Measurements from ENCODE around the gene TNFRSF19. TPM values are rescaled to one million over a fixed set of nuclear protein-coding genes. Genes with fewer than 3 reads are reported as not detected.
A peak's percentile ranks its signal among the peaks of the same experiment; 100 is the strongest.

TNFRSF19 gene
- total and polyA plus RNA-seq, 2 of the 13 experiments (the other 11 are each of a cell fraction or from before 2014, with no cell fraction given), result 75.3 to 77.7 TPM

DNA sequence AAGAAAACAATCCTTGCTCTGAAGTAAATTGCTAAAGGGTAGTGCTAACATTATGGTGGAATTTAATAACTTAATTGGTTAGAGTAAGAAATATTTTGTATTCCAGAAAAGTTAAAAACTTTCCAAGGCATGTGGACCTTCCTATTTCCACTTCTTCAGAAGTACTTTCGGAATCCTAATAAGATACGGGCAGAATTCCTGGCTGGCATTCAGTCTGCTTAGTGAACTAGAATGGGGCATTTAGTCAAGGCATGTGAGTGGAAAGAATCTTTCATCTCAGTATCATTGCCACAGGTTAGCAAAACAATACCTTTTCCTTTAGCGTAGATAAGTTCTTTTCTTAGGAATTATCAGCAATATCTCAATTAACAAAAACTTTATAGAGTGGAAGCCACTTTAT lies 85.1 kb downstream of the TNFRSF19 start:
- Histone ChIP-seq H3K36me3 (replicated peaks in 1 of 2; ENCODE audit: control insufficient read depth in 1 of 2, insufficient read depth in 2 of 2, low read length in 2 of 2) (peaks cover 11 to 17% of the 10 kb centered on the region in 2 experiments), H3K4me1 (ENCODE audit: insufficient read depth, low read length) (peaks cover 79% of the 10 kb centered on the region), H3K9me3 (ENCODE audit: low read length) (no peaks in the 10 kb centered on the region), H2AFZ (ENCODE audit: low read length) (no peak overlapping the region), H3K79me2 (ENCODE audit: insufficient read depth, low read length) (peaks cover 57% of the 10 kb centered on the region), H4K20me1 (ENCODE audit: insufficient read depth, low read length) (no peaks in the 10 kb centered on the region), H3K27ac (ENCODE audit: extremely low read length, insufficient read depth, low read length) (peak overlapping the region; percentile 77), H3K27me3 (ENCODE audit: control insufficient read depth in 1 of 2, insufficient read depth in 2 of 2, low read length in 2 of 2) (no peaks in the 10 kb centered on the region), H3K9ac (ENCODE audit: insufficient read depth, low read depth, low read length) (no peak overlapping the region), H3K4me3 (replicated peaks in 1 of 3; ENCODE audit: insufficient read depth in 1 of 3, low read depth in 2 of 3, low read length in 3 of 3) (no peak overlapping the region), H3K4me2 (ENCODE audit: low read depth, low read length) (peak overlapping the region; percentile 77; the same call in 1 of the 2 replicates)
- DNase-seq (ENCODE audit: low spot score), result no peak
- ChIA-PET CTCF (ENCODE audit: low intra/inter-chr PET ratio, low total read pairs) (no interaction called here), POLR2A (interaction anchor here (0.9 to 6.2 kb wide), 8 partner anchors 12 to 76 kb away, joined by 4 to 90 read pairs (median 12); no protein-coding TSS in a partner anchor)
- no peak for FAIRE-seq
- TF ChIP-seq ZNF543 (CRISPR knock-in tag; IDR thresholded peaks at IDR 0.05), result 0 out of 2 replicates have a peak, but pooled peaks have one; percentile 36
- TF ChIP-seq, protein P1, sequence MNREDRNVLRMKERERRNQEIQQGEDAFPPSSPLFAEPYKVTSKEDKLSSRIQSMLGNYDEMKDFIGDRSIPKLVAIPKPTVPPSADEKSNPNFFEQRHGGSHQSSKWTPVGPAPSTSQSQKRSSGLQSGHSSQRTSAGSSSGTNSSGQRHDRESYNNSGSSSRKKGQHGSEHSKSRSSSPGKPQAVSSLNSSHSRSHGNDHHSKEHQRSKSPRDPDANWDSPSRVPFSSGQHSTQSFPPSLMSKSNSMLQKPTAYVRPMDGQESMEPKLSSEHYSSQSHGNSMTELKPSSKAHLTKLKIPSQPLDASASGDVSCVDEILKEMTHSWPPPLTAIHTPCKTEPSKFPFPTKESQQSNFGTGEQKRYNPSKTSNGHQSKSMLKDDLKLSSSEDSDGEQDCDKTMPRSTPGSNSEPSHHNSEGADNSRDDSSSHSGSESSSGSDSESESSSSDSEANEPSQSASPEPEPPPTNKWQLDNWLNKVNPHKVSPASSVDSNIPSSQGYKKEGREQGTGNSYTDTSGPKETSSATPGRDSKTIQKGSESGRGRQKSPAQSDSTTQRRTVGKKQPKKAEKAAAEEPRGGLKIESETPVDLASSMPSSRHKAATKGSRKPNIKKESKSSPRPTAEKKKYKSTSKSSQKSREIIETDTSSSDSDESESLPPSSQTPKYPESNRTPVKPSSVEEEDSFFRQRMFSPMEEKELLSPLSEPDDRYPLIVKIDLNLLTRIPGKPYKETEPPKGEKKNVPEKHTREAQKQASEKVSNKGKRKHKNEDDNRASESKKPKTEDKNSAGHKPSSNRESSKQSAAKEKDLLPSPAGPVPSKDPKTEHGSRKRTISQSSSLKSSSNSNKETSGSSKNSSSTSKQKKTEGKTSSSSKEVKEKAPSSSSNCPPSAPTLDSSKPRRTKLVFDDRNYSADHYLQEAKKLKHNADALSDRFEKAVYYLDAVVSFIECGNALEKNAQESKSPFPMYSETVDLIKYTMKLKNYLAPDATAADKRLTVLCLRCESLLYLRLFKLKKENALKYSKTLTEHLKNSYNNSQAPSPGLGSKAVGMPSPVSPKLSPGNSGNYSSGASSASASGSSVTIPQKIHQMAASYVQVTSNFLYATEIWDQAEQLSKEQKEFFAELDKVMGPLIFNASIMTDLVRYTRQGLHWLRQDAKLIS (CRISPR knock-in tag; IDR thresholded peaks at IDR 0.05), result no peak
- TF ChIP-seq ZNF432 (CRISPR knock-in tag; IDR thresholded peaks at IDR 0.05; ENCODE audit: borderline replicate concordance), result no peak
- TF ChIP-seq PHF5A (CRISPR knock-in tag; IDR thresholded peaks at IDR 0.05; ENCODE audit: low read depth, unreplicated experiment), result no peak
- no peak for TF ChIP-seq ZNF644 (CRISPR knock-in tag; IDR thresholded peaks at IDR 0.05; ENCODE audit: low read depth)
- TF ChIP-seq RAD51 (IDR thresholded peaks at IDR 0.05; ENCODE audit: borderline replicate concordance), result no peak
- in situ Hi-C loops (cut with HindIII; ENCODE audit: extremely low pct_ligation_motif_present, low pct_unique_long_range_greater_than_20kb), result no loop called here
- no TSS peak for BruUV-seq (replicated peaks)
- intact Hi-C loops (cut with micrococcal nuclease; ENCODE audit: unreplicated experiment), result loop anchor here (2.0 to 10.0 kb wide), 2 partner anchors 77 to 191 kb away; no protein-coding TSS in a partner anchor
- no peak for ATAC-seq
- 100% methylated on average over 3 of the region's 3 CpGs for WGBS (ENCODE audit: low lambda C conversion rate)
